ENCODE results near the gene PABPN1L. TPM values are rescaled to one million over a fixed set of nuclear protein-coding genes. Genes with fewer than 3 reads are reported as not detected.

PABPN1L gene
- total RNA-seq, 1 experiment from 2014 or later: 0.57 TPM

- intact Hi-C loops (cut with micrococcal nuclease): no loop called here
- RAD21 ChIA-PET (ENCODE audit: low non-redundant PET in 1 of 2, low total read pairs in 2 of 2, uncharacterized antibody in 2 of 2, unreplicated experiment in 2 of 2): no interaction called here
Measured at GRCh38 chr16:88835818-88836217, 30.6 kb downstream of the PABPN1L start.

More at GRCh38 chr16:88835818-88836217, 30.6 kb downstream of the PABPN1L start:
- ChIA-PET CTCF (no interaction called here), POLR2A (no interaction called here)
- H3K27ac ChIP-seq (ENCODE audit: low read depth, low read length): no peak overlapping the region
- no peaks in the 10 kb centered on the region for H3K9me2 ChIP-seq (ENCODE audit: insufficient read depth)
- TF ChIP-seq SIN3A (IDR thresholded peaks at IDR 0.05; ENCODE audit: low read depth) (no peak), REST (IDR thresholded peaks at IDR 0.05; ENCODE audit: low read depth) (no peak), ELF1 (IDR thresholded peaks at IDR 0.05; ENCODE audit: borderline replicate concordance, low read depth) (no peak), CBX3 (IDR thresholded peaks at IDR 0.05; ENCODE audit: low read depth) (no peak), JUND (IDR thresholded peaks at IDR 0.05) (no peak), TCF7L2 (IDR thresholded peaks at IDR 0.05; ENCODE audit: borderline replicate concordance, extremely low read depth, insufficient read depth, insufficient read length) (no peak), EZH2 (IDR thresholded peaks at IDR 0.05) (no peak), POLR2A (IDR thresholded peaks at IDR 0.05; ENCODE audit: borderline replicate concordance, extremely low read depth, insufficient read depth, insufficient read length) (no peak)
- peaks cover 0 to 4% of the 10 kb centered on the region in 2 experiments; a peak in 1 of 4 replicates for H3K4me1 ChIP-seq (ENCODE audit: control insufficient read depth in 1 of 2, insufficient read depth in 2 of 2, low read length in 2 of 2)
- H3K9me3 ChIP-seq (ENCODE audit: control insufficient read depth in 1 of 2, insufficient read depth in 1 of 2, low read depth in 1 of 2, low read length in 2 of 2): no peaks in the 10 kb centered on the region
- ATAC-seq (no peak), DNase-seq (ENCODE audit: low read depth, low spot score) (no peak)
- H3K9ac ChIP-seq (ENCODE audit: low read length): no peak overlapping the region
- H3K4me2 ChIP-seq (ENCODE audit: low read length): no peak overlapping the region
- no TSS peak for BruUV-seq (replicated peaks)
- no peaks in the 10 kb centered on the region for H3K79me2 ChIP-seq (ENCODE audit: insufficient read depth, low read length)
- H2AFZ ChIP-seq (ENCODE audit: low read depth, low read length, poor library complexity, severe bottlenecking): no peak overlapping the region
- H3K4me3 ChIP-seq (replicated peaks in 1 of 2; ENCODE audit: low read depth in 1 of 2, low read length in 2 of 2): no peak overlapping the region
- H3K36me3 ChIP-seq (ENCODE audit: control insufficient read depth in 1 of 2, insufficient read depth in 2 of 2, low read length in 2 of 2): no peaks in the 10 kb centered on the region
- H4K20me1 ChIP-seq (ENCODE audit: insufficient read depth): no peaks in the 10 kb centered on the region
- no peaks in the 10 kb centered on the region for H3K27me3 ChIP-seq (ENCODE audit: insufficient read depth, low read length)

Measured in HCT116 (cell line).